ENCODE results near the gene MADCAM1.

The MADCAM1 gene

GRCh38 chr19:530134-531008, 34.1 kb downstream of the MADCAM1 start:
- H3K4me3 ChIP-seq (ENCODE audit: low read depth, low read length), result peak overlapping the region; percentile 77
- no peak for DNase-seq (ENCODE audit: low read depth, low spot score)
- CTCF ChIA-PET, result interaction anchor here (1.0 to 10.3 kb wide), 4 partner anchors 8 to 23 kb away, joined by 3 to 113 read pairs (median 8); partner anchors contain the start of gene TPGS1
- POLR2A ChIA-PET, result interaction anchor here (1.2 to 1.8 kb wide), 2 partner anchors 12 to 19 kb away, joined by 3 to 7 read pairs; no protein-coding TSS in a partner anchor
- no peak for TF ChIP-seq CTCF (IDR thresholded peaks at IDR 0.05; ENCODE audit: insufficient read depth, low read length, missing control alignments)

DNA sequence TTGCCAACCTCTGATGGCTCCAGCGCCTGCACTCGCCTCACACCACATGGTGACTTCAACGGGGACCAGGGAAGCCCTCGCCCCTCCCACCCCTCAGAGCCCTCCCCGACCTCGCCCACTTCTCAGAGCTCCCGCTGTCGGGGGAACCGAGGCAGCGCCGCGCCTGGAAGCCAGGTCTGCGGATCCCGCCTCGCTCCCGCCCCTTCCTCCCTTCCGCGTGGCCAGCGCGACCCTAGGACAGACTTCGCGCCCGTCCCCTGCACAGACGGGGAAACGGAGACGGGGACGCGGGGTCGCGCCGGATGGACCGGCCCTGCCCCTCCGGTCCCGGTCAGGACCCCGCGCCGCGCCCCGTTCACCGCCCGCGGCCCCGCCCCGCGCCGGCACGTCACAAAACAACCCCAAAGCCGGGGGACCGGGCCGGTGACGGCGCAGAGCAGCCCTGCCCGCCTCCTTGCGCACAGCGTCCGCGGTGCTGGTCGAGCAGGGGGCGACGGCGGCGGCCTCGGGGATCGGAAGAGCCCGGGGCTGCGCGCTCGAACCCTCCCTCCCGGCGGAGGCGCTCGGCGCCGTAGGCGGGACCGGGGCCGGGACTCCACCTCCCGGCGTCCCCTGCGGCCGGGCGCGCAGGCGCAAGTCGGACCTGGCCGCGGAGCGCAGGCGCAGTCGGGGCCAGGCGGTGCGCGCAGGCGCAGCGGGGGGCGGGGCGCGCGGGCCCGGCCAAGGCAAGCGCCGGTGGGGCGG, 34.9 kb downstream of the MADCAM1 start:
- no peak for DNase-seq (ENCODE audit: low read depth, low spot score)
- ChIA-PET CTCF (interaction anchor here (1.0 to 10.3 kb wide), 8 partner anchors 9 to 101 kb away, joined by 3 to 113 read pairs (median 4); partner anchors contain the start of gene TPGS1), POLR2A (interaction anchor here (0.8 to 2.1 kb wide), 4 partner anchors 13 to 145 kb away, joined by 3 to 7 read pairs (median 4); partner anchors contain the start of gene FSTL3)
- TF ChIP-seq CTCF (IDR thresholded peaks at IDR 0.05; ENCODE audit: insufficient read depth, low read length, missing control alignments), result no peak
- peak overlapping the region; percentile 86 for H3K4me3 ChIP-seq (ENCODE audit: low read depth, low read length)

GRCh38 chr19:531753-532560, 35.7 kb downstream of the MADCAM1 start, which contains the start of gene CDC34:
Gene CDC34, plus strand, starts transcription at chr19:531760. Its CDS starts 172 bp downstream, at chr19:531932.
- TF ChIP-seq CTCF (IDR thresholded peaks at IDR 0.05; ENCODE audit: insufficient read depth, low read length, missing control alignments), result no peak
- no peak for DNase-seq (ENCODE audit: low read depth, low spot score)
- ChIA-PET POLR2A (interaction anchor here (0.8 to 2.1 kb wide), 4 partner anchors 13 to 144 kb away, joined by 3 to 7 read pairs (median 4); partner anchors contain the start of gene FSTL3), CTCF (interaction anchor here (0.6 to 10.3 kb wide), 11 partner anchors 10 to 101 kb away, joined by 3 to 113 read pairs (median 3); no protein-coding TSS in a partner anchor)
- H3K4me3 ChIP-seq (ENCODE audit: low read depth, low read length), result peak within 1 kb of the TSS; percentile 86

DNA sequence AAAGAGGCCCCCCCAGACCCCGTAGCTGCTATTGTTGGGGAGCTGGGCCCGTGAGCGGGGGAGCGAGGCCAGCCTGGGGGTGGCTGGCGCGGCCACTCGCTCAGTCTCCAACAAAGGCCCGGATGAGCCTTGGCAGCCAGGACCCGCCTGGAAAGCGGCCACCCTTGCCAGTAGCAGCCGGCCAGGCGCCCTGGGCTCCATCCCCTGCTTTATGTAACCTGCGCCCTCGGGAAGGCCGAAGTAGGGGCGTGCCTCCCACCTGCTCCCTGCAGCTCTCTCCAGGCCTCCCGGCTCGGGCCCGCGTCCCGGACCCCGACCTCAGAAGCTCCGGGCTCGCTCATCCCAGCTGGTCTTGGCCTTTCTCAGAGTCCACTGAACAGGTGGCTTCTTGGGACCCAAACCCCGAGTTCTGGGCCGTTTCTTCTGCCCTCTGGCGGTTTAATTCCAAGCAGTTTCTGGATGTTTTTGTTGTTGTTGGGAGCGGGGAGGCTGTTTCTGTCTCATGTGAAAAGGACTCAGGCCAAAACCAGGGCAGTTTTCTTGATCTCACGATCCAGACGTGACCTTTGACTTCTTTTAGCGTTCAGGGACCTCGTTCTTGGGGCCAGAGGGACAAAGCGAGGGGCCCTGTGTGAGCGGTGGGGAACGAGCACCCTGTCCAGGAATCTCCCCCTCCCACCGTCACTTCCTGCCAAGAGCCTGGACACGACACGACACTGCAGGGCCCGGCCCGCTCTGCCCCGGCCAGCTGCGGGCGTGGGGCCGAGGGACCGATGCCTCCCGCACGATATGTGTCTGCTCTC, 36.5 kb downstream of the MADCAM1 start:
- ChIA-PET POLR2A (interaction anchor here (1.0 to 2.1 kb wide), 2 partner anchors 13 to 17 kb away, joined by 3 to 6 read pairs; no protein-coding TSS in a partner anchor), CTCF (interaction anchor here (0.6 to 10.3 kb wide), 10 partner anchors 9 to 92 kb away, joined by 3 to 113 read pairs (median 5); no protein-coding TSS in a partner anchor)
- DNase-seq (ENCODE audit: low read depth, low spot score), result no peak
- peak; percentile 57 for TF ChIP-seq CTCF (IDR thresholded peaks at IDR 0.05; ENCODE audit: insufficient read depth, low read length, missing control alignments)
- peak overlapping the region; percentile 86 for H3K4me3 ChIP-seq (ENCODE audit: low read depth, low read length)

Measured in AG04449 (cell line).